Measurements from ENCODE around the gene AUTS2. TPM values are rescaled to one million over a fixed set of nuclear protein-coding genes. Genes with fewer than 3 reads are reported as not detected.

The AUTS2 gene
- polyA plus RNA-seq, 1 donor (not counting 4 experiments of a cell fraction or from before 2014, with no cell fraction given): 4.7 TPM

DNA sequence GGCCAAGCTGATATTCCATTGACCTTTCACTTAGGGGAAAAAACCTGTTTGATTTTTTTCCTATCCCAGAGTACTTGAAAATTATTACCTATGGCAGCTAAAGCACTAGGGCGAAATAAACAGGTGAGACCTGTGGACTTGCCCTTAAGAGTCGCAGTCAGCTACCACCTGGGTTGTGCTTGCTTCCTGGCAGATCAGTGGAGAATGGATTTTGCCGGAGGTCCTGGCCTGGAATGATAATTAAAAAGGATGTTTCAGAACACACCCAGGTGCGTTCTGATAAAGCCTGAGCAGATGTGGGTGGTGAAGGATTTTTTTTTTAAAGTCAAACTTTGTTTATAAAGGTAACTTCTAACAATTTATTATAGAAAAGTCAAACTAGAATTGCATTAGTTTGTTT, 59.1 kb downstream of the AUTS2 start:
- Histone ChIP-seq H3K36me3 (ENCODE audit: control insufficient read depth in 2 of 2, extremely low read depth in 1 of 2, insufficient read depth in 2 of 2, low read length in 2 of 2) (no peaks in the 10 kb centered on the region), H3K9ac (ENCODE audit: control insufficient read depth, extremely low read depth, insufficient read depth, low read length) (no peak overlapping the region), H3K4me1 (ENCODE audit: control insufficient read depth, extremely low read depth, insufficient read depth, low read length) (no peaks in the 10 kb centered on the region), H3K4me2 (ENCODE audit: control insufficient read depth, extremely low read depth, insufficient read depth, low read depth, low read length) (no peak overlapping the region), H3K9me3 (ENCODE audit: control insufficient read depth, low read depth, low read length) (no peaks in the 10 kb centered on the region), H3K27me3 (ENCODE audit: control insufficient read depth, extremely low read depth, insufficient read depth, low read length) (no peaks in the 10 kb centered on the region), H3K9me1 (ENCODE audit: control insufficient read depth, extremely low read depth, insufficient read depth, low read length) (no peaks in the 10 kb centered on the region), H4K20me1 (ENCODE audit: control insufficient read depth, extremely low read depth, insufficient read depth, low read length) (no peaks in the 10 kb centered on the region), H3K27ac (ENCODE audit: control insufficient read depth, insufficient read depth, low read length) (no peak overlapping the region), H3K4me3 (ENCODE audit: control insufficient read depth in 2 of 3, extremely low read depth in 1 of 3, insufficient read depth in 2 of 3, low read depth in 1 of 3, low read length in 3 of 3) (no peak overlapping the region), H2AFZ (ENCODE audit: control insufficient read depth, low read length) (no peak overlapping the region), H3K79me2 (ENCODE audit: control insufficient read depth, insufficient read depth, low read length) (no peaks in the 10 kb centered on the region)
- DNase-seq (ENCODE audit: low read depth, low spot score) (no peak), FAIRE-seq (no peak)
- TF ChIP-seq, protein P1, sequence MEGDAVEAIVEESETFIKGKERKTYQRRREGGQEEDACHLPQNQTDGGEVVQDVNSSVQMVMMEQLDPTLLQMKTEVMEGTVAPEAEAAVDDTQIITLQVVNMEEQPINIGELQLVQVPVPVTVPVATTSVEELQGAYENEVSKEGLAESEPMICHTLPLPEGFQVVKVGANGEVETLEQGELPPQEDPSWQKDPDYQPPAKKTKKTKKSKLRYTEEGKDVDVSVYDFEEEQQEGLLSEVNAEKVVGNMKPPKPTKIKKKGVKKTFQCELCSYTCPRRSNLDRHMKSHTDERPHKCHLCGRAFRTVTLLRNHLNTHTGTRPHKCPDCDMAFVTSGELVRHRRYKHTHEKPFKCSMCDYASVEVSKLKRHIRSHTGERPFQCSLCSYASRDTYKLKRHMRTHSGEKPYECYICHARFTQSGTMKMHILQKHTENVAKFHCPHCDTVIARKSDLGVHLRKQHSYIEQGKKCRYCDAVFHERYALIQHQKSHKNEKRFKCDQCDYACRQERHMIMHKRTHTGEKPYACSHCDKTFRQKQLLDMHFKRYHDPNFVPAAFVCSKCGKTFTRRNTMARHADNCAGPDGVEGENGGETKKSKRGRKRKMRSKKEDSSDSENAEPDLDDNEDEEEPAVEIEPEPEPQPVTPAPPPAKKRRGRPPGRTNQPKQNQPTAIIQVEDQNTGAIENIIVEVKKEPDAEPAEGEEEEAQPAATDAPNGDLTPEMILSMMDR (optimal IDR thresholded peaks at IDR 0.05 in 1 of 3, IDR thresholded peaks at IDR 0.05 in 1 of 3, conservative IDR thresholded peaks at IDR 0.05 in 1 of 3; ENCODE audit: extremely low read depth in 1 of 3, insufficient read depth in 2 of 3, low read length in 3 of 3): no peak
- no peak for TF ChIP-seq EZH2 (IDR thresholded peaks at IDR 0.05; ENCODE audit: low read length)
- dilution Hi-C loops (cut with MboI; ENCODE audit: extremely low pct_ligation_motif_present, low sequenced_read_pairs): loop anchor here (5.0 kb wide), 1 partner anchor 50 kb away; no protein-coding TSS in a partner anchor

DNA sequence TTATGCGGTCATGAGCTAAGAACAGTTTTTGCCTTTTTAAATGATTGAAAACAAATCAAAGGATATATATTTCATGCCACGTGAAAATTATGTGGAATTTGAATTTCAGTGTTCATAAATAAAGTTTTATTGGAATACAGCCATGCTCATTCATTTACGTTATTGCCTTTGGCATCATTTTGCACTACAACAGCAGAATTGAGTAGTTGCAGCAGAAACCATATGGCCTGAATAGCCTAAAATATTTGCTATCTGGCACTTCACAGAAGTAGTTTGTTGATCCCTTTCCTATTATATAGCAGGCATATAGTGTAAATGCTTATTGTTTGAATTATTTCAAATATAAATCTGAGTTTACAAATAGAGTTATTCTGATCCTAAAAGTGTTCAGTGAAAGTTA, 59.7 kb downstream of the AUTS2 start:
- Histone ChIP-seq H3K9ac (ENCODE audit: control insufficient read depth, extremely low read depth, insufficient read depth, low read length) (no peak overlapping the region), H3K9me3 (ENCODE audit: control insufficient read depth, low read depth, low read length) (no peaks in the 10 kb centered on the region), H3K4me3 (ENCODE audit: control insufficient read depth in 2 of 3, extremely low read depth in 1 of 3, insufficient read depth in 2 of 3, low read depth in 1 of 3, low read length in 3 of 3) (no peak overlapping the region), H3K36me3 (ENCODE audit: control insufficient read depth in 2 of 2, extremely low read depth in 1 of 2, insufficient read depth in 2 of 2, low read length in 2 of 2) (no peaks in the 10 kb centered on the region), H3K79me2 (ENCODE audit: control insufficient read depth, insufficient read depth, low read length) (no peaks in the 10 kb centered on the region), H2AFZ (ENCODE audit: control insufficient read depth, low read length) (no peak overlapping the region), H3K27ac (ENCODE audit: control insufficient read depth, insufficient read depth, low read length) (no peak overlapping the region), H3K4me1 (ENCODE audit: control insufficient read depth, extremely low read depth, insufficient read depth, low read length) (no peaks in the 10 kb centered on the region), H3K4me2 (ENCODE audit: control insufficient read depth, extremely low read depth, insufficient read depth, low read depth, low read length) (no peak overlapping the region), H3K9me1 (ENCODE audit: control insufficient read depth, extremely low read depth, insufficient read depth, low read length) (no peaks in the 10 kb centered on the region), H3K27me3 (ENCODE audit: control insufficient read depth, extremely low read depth, insufficient read depth, low read length) (no peaks in the 10 kb centered on the region), H4K20me1 (ENCODE audit: control insufficient read depth, extremely low read depth, insufficient read depth, low read length) (no peaks in the 10 kb centered on the region)
- FAIRE-seq (no peak), DNase-seq (ENCODE audit: low read depth, low spot score) (no peak)
- dilution Hi-C loops (cut with MboI; ENCODE audit: extremely low pct_ligation_motif_present, low sequenced_read_pairs): loop anchor here (5.0 kb wide), 1 partner anchor 49 kb away; no protein-coding TSS in a partner anchor
- TF ChIP-seq, protein P1 (optimal IDR thresholded peaks at IDR 0.05 in 1 of 3, IDR thresholded peaks at IDR 0.05 in 1 of 3, conservative IDR thresholded peaks at IDR 0.05 in 1 of 3; ENCODE audit: extremely low read depth in 1 of 3, insufficient read depth in 2 of 3, low read length in 3 of 3): no peak
- TF ChIP-seq EZH2 (IDR thresholded peaks at IDR 0.05; ENCODE audit: low read length): no peak
